Testis (tissue), 3 donors: ENCODE results near the gene URB2. TPM values are rescaled to one million over a fixed set of nuclear protein-coding genes. Genes with fewer than 3 reads are reported as not detected.

ENCODE experiments used
- DNase-seq: peaks from one replicate; pipeline ENCODE4 v3.0.0-alpha.2; 2019
- H3K27ac ChIP-seq, 2 donors: fragments of 200-600 bp; sonication (generic); one replicate each; pipeline ENCODE4 v1.5.1; 2019
- H3K27me3 ChIP-seq: fragments of 200-600 bp; sonication (generic); one replicate; pipeline ENCODE4 v1.5.1; 2019
- H3K36me3 ChIP-seq: fragments of 200-600 bp; sonication (generic); one replicate; pipeline ENCODE4 v1.5.1; 2017; ENCODE audit warnings: low read depth; ENCODE audit errors: missing control alignments
- H3K4me1 ChIP-seq: fragments of 200-600 bp; sonication (generic); one replicate; pipeline ENCODE4 v1.5.1; 2019
- H3K4me3 ChIP-seq, 2 donors: fragments of 200-600 bp; sonication (generic); one replicate each; pipeline ENCODE4 v1.5.1; 2017 to 2019
- H3K9me3 ChIP-seq: fragments of 200-600 bp; sonication (generic); one replicate; pipeline ENCODE4 v1.5.1; 2017
- CTCF ChIP-seq, 3 experiments: fragments of 450-650 bp in 2 of 3; fragments of 200-600 bp in 1 of 3; sonication (generic) in 1 of 3; IDR thresholded peaks; one replicate each; pipeline ENCODE4 v1.5.1; 2016 to 2019; ENCODE audit warnings: antibody characterized with exemption in 3 of 3, mild to moderate bottlenecking in 2 of 3, moderate library complexity in 1 of 3
- POLR2A ChIP-seq: fragments of 450-650 bp; IDR thresholded peaks from one replicate; pipeline ENCODE4 v1.6.1; 2017; ENCODE audit warnings: antibody characterized with exemption, mild to moderate bottlenecking, moderate library complexity
- WGBS, 2 donors: methylation state at CpG; one replicate each; pipeline ENCODE4 v1.1.5; 2018; 5-methylcytosine and 5-hydroxymethylcytosine counted together
- intact Hi-C: fragments of 100-400 bp; cut with DNase I; formaldehyde crosslinking; loops from one replicate; pipeline ENCODE4 v1.15.1; 2023; ENCODE audit warnings: low total_unique reads
- polyA plus RNA-seq: library from polyadenylated mRNA; stranded (reverse); fragments of 350-450 nt; fragmentation: Illumina TruSeq; extraction: RNeasy Lipid Tissue Mini Kit (QIAGEN cat#74804); gene quantifications from one replicate; pipeline ENCODE4 v1.2.3, GENCODE V29; 2014; ENCODE audit warnings: low read depth, low replicate concordance; ENCODE audit not compliant: insufficient read depth
- total RNA-seq, 2 donors: library from RNA; depleted of rRNA; stranded (reverse); fragments of >200 nt; gene quantifications; one replicate each; pipeline ENCODE4 v1.2.3, GENCODE V29; 2016

The URB2 gene
- total and polyA plus RNA-seq, 3 donors from 2014 or later = 15.9 to 18.8 (median 18.7) TPM

GRCh38 chr1:229642376-229642775, 16.3 kb downstream of the URB2 start:
- DNase-seq = no peak
- H3K27ac ChIP-seq = no peak overlapping the region
- no peaks in the 10 kb centered on the region for H3K9me3 ChIP-seq
- no peaks in the 10 kb centered on the region for H3K36me3 ChIP-seq
- TF ChIP-seq CTCF (IDR thresholded peaks at IDR 0.05) (no peak), POLR2A (no peak)
- 53 to 60% methylated on average over 5 of the region's 5 CpGs for WGBS, 2 donors
- no peaks in the 10 kb centered on the region for H3K27me3 ChIP-seq
- intact Hi-C loops = no loop called here
- no peaks in the 10 kb centered on the region for H3K4me1 ChIP-seq
- H3K4me3 ChIP-seq = no peak overlapping the region

GRCh38 chr1:229642970-229643369, 16.9 kb downstream of the URB2 start:
- Histone ChIP-seq H3K4me3 (no peak overlapping the region), H3K36me3 (no peaks in the 10 kb centered on the region)
- TF ChIP-seq CTCF (IDR thresholded peaks at IDR 0.05) (no peak), POLR2A (no peak)

GRCh38 chr1:229643996-229644745, 18.1 kb downstream of the URB2 start:
- intact Hi-C loops = no loop called here
- WGBS, 2 donors = 90 to 92% methylated on average over 6 of the region's 6 CpGs
- TF ChIP-seq POLR2A (no peak), CTCF (IDR thresholded peaks at IDR 0.05) (no peak)
- Histone ChIP-seq H3K4me3 (no peak overlapping the region), H3K36me3 (no peaks in the 10 kb centered on the region), H3K27ac (no peak overlapping the region), H3K4me1 (no peaks in the 10 kb centered on the region), H3K9me3 (no peaks in the 10 kb centered on the region), H3K27me3 (no peaks in the 10 kb centered on the region)
- DNase-seq = no peak

More at GRCh38 chr1:229642970-229643369, 16.9 kb downstream of the URB2 start:
- DNase-seq = no peak
- intact Hi-C loops = no loop called here
- H3K9me3 ChIP-seq = no peaks in the 10 kb centered on the region
- WGBS, 2 donors = 90 to 99% methylated on average over 4 of the region's 4 CpGs
- no peaks in the 10 kb centered on the region for H3K27me3 ChIP-seq
- H3K4me1 ChIP-seq = no peaks in the 10 kb centered on the region
- H3K27ac ChIP-seq = no peak overlapping the region

GRCh38 chr1:229645324-229645993, 19.4 kb downstream of the URB2 start:
- Histone ChIP-seq H3K36me3 (no peaks in the 10 kb centered on the region), H3K4me1 (no peaks in the 10 kb centered on the region), H3K4me3 (no peak overlapping the region), H3K27ac (no peak overlapping the region), H3K9me3 (no peaks in the 10 kb centered on the region), H3K27me3 (no peaks in the 10 kb centered on the region)
- intact Hi-C loops = no loop called here
- WGBS, 2 donors = 63 to 86% methylated on average over 15 of the region's 15 CpGs
- TF ChIP-seq CTCF (IDR thresholded peaks at IDR 0.05) (no peak), POLR2A (no peak)
- peak; percentile 43 for DNase-seq
